ENCODE measurements around the gene COL6A6.
A peak's percentile ranks its signal among the peaks of the same experiment; 100 is the strongest.
"Not testable (repeated sequence)": the region's sequence is repeated elsewhere in the genome, so short reads cannot be mapped to it uniquely, and the experiment has no call there.

Gene COL6A6

DNA sequence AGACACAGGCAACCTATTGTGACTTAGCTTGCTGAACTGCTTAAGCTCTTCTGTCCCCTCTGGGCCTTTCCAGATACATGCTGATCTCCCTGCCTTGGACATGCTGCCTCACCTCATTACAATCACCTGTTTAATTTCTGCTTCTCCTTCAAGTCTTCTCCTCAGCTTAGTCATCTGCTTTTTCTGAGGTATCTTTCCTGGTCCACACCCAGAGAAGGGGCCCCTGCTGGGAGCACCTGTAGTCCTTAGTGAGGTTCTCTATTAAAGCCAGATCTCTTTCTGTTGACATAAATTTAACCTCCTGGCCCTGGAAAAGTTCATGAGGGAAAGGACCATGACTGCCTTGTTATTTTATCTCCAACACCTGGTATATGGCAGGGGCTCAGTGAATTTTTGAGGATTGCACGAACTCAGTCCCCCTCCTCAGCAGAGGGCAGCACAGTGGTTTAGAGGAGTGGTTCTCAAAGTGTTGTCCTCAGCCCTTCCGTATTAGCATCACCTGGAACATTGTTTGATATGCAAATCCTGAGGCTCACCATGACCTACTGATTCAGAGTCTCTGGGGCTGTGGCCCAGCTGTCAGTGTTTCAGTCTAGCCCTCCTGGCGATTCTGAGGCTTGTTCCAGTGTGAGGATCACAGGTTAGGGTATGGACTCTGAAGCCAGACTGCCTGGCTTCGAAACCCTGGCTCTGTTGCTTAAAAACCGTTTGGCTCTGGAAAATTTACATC, 12.7 kb downstream of the COL6A6 start:
- DNase-seq (ENCODE audit: low read depth): no peak
- H3K4me3 ChIP-seq (ENCODE audit: low read length): no peak overlapping the region
- no peak for TF ChIP-seq CTCF (conservative IDR thresholded peaks at IDR 0.05; ENCODE audit: low read depth, low read length)

GRCh38 chr3:130533247-130533646, 16.3 kb downstream of the COL6A6 start:
- no peak for TF ChIP-seq CTCF (conservative IDR thresholded peaks at IDR 0.05; ENCODE audit: low read depth, low read length)
- DNase-seq (ENCODE audit: low read depth): no peak
- H3K4me3 ChIP-seq (ENCODE audit: low read length): no peak overlapping the region

DNA sequence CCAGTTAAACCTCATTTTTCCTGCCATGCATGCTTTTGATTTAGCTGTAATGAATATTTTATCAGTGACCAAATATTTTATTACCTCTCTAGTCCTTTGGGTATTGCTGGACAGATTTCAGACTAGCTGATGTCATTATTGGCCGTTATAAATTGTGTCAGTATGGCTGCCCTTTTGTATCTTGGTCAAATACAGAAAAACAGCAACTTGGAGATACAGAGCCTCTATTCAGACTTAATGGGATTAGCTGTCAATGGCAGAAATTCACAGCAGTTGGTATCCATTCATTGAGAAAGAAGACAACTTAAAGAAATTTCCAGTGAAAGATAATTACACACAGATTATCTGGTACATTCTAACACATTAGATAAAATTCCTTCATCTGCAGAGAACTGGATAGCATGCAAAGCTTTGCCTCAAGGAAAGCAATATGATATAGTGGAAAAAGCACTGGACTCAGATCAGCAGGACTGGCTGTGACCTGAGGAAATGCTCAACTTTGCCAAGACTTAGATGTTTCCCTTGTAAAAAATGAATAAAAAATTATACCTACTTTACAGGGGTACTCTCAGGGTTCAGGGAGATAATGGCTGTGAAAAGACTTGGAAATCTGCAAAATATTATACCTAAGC, 20.8 kb downstream of the COL6A6 start:
- H3K4me3 ChIP-seq (ENCODE audit: low read length): no peak overlapping the region
- no peak for TF ChIP-seq CTCF (conservative IDR thresholded peaks at IDR 0.05; ENCODE audit: low read depth, low read length)
- DNase-seq (ENCODE audit: low read depth): no peak

DNA sequence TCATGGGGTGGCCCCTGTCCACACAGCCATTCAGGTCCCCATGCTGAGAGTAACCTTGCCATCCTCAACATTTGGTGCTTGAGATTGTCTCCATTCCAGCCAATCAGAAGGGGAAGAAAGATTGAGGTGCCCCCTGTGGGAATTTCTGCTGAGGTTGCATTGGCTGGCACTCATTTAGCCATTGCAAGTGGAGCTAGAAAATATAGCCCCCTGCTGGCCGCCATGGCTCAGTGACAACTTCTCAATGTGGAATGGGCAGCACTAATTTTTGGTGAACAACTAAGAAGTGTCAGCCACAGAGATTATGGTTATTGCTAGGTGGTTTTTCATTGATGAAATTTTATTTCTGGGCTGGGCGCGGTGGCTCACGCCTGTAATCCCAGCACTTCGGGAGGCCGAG, 22.0 kb downstream of the COL6A6 start:
- DNase-seq (ENCODE audit: low read depth): peak; percentile 7
- H3K4me3 ChIP-seq (ENCODE audit: low read length): no peak overlapping the region
- TF ChIP-seq CTCF (conservative IDR thresholded peaks at IDR 0.05; ENCODE audit: low read depth, low read length): peak; percentile 80

GRCh38 chr3:130543322-130543721, 26.3 kb downstream of the COL6A6 start:
- H3K4me3 ChIP-seq (ENCODE audit: low read length): no peak overlapping the region
- no peak for TF ChIP-seq CTCF (conservative IDR thresholded peaks at IDR 0.05; ENCODE audit: low read depth, low read length)
- no peak for DNase-seq (ENCODE audit: low read depth)

DNA sequence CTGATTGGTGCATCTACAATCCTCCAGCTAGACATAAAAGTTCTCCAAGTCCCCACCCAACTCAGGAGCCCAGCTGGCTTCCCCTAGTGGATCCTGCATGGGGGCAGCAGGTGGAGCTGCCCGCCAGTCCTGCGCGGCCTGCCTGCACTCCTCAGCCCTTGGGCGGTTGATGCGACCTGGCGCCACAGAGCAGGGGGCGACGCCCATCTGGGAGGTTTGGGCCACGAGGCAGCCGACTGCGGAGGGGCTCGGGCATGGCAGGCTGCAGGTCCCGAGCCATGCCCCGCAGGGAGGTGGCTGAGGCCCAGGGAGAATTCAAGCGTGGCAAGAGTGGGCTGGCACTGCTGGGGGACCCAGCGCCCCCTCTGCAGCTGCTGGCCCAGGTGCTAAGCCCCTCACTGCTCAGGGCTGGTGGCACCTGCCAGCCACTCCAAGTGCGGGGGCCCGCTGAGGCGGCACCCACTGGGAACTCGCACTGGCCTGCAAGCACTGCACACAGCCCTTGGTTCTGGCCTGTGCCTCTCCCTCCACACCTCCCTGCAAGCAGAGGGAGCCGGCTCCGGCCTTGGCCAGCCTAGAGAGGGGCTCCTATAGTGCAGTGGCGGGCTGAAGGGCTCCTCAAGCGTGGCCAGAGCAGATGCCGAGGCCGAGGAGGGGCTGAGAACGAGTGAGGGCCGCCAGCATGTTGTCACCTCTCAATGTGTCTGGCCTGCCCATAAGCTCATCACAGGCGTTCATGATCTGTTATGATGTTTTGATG, 30.1 kb downstream of the COL6A6 start:
- no peak for DNase-seq (ENCODE audit: low read depth)
- no peak overlapping the region for H3K4me3 ChIP-seq (ENCODE audit: low read length)
- no peak for TF ChIP-seq CTCF (conservative IDR thresholded peaks at IDR 0.05; ENCODE audit: low read depth, low read length)

GRCh38 chr3:130547680-130548065, 30.7 kb downstream of the COL6A6 start:
- DNase-seq (ENCODE audit: low read depth); H3K4me3 ChIP-seq (ENCODE audit: low read length): not testable (repeated sequence)
